Measurements from ENCODE around the gene EDEM1. TPM values are rescaled to one million over a fixed set of nuclear protein-coding genes. Genes with fewer than 3 reads are reported as not detected.
A peak's percentile ranks its signal among the peaks of the same experiment; 100 is the strongest.

EDEM1 gene
- total RNA-seq, 2 experiments from 2014 or later, result 137 to 138 TPM

DNA sequence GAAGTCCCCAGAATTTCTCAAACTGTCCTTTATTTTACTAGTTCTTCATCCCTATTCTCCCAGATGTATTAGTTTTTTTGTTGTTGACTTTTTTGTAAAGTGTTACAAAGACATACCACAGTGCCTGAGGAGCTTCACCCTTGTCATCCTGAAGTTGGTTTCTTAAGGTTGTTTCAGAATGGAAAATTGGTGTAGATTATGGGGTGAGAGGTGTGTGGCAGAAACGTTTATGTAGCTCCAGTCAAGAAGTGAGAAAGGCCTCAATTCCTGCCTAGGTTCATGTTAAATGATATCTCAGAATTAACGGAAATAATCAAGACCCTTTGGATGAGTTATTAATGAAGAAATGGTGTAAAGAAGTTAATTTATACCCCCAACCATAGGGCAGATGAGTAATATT is 6.8 kb downstream of the EDEM1 start:
- Mint-ChIP-seq H3K4me1 (ENCODE audit: low read depth) (peaks cover 82% of the 10 kb centered on the region), H3K27me3 (ENCODE audit: low read depth) (no peaks in the 10 kb centered on the region), H3K4me3 (peak overlapping the region; percentile 25), H3K27ac (peak overlapping the region; percentile 98), H3K36me3 (ENCODE audit: low read depth) (peaks cover 80% of the 10 kb centered on the region), H3K9me3 (peaks cover 3% of the 10 kb centered on the region)
- CTCF ChIA-PET, result interaction anchor here (0.6 to 7.6 kb wide), 4 partner anchors 56 to 378 kb away, joined by 3 to 54 read pairs (median 3); partner anchors contain the start of gene ARL8B
- no peak for DNase-seq
- intact Hi-C loops (cut with micrococcal nuclease), result loop anchor here (10.0 kb wide), 1 partner anchor 770 kb away; no protein-coding TSS in a partner anchor

DNA sequence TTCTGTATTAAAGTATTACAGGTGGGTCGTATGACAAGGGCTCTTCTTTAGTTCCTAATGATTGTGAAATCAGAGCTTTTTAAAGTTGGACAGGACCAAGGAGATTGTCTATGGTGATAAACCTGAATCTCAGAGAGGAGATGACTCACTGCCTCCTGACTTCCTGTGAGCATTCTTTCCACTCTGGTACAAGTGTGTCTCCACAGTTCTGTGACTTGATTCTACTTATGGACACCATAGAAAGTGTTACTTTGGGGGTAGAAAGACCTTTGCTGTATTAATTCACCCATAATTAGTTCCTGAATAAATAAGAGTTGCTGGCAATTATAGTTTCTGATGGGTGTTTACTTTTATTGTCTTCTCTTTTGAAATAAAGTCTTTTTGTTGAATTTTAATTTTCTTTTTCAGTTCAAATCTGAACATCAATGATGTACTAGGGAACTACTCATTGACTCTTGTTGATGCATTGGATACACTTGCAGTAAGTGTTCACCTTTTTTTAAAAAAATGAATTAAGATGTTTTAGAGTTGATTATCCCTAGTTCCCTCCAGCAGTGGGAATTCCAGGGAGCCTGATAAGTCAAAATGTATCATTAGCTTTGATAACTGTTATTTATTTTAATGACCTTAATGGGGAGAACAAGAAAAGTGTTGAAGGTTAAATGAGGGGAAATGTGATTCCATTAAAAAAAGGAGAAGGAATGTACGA is 7.4 kb downstream of the EDEM1 start:
- Mint-ChIP-seq H3K4me3 (peak overlapping the region; percentile 25), H3K4me1 (ENCODE audit: low read depth) (peaks cover 88% of the 10 kb centered on the region), H3K27ac (peak overlapping the region; percentile 98), H3K36me3 (ENCODE audit: low read depth) (peaks cover 81% of the 10 kb centered on the region), H3K9me3 (peaks cover 3% of the 10 kb centered on the region), H3K27me3 (ENCODE audit: low read depth) (no peaks in the 10 kb centered on the region)
- DNase-seq, result peak; percentile 66
- intact Hi-C loops (cut with micrococcal nuclease), result loop anchor here (5.0 to 10.0 kb wide), 2 partner anchors 608 to 770 kb away; no protein-coding TSS in a partner anchor
- CTCF ChIA-PET, result interaction anchor here (0.6 to 7.6 kb wide), 3 partner anchors 72 to 377 kb away, joined by 3 to 54 read pairs (median 3); partner anchors contain the start of gene ARL8B

DNA sequence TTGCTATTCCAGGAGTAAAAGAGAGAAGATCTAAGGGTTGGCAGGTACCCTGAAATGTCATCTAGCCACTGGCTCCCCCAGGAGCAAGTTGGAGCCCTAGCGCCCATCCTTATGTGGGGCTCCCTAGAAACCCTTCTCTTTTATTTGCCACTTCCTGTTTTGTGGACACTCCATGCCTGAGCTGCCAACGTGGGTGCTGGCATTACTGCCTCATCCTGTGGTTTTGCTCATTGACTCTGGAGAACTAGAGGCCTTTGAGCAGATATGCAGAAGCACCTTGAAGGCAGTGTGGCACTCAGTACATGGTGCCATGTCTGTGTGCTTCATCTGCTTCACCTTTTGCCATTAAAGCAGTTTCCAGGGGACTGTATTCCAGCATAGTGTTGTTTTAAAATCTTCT is 8.1 kb downstream of the EDEM1 start:
- DNase-seq, result peak; percentile 63
- H3K4me3 Mint-ChIP-seq, result peak overlapping the region; percentile 25
- intact Hi-C loops (cut with micrococcal nuclease), result loop anchor here (2.0 to 10.0 kb wide), 6 partner anchors 135 to 771 kb away; partner anchors contain the start of genes BHLHE40 and ITPR1
- peaks cover 3% of the 10 kb centered on the region for H3K9me3 Mint-ChIP-seq
- H3K27ac Mint-ChIP-seq, result peak overlapping the region; percentile 98
- CTCF ChIA-PET, result interaction anchor here (7.6 kb wide), 1 partner anchor 73 kb away, joined by 54 read pairs; the partner anchor contains the start of gene ARL8B
- H3K27me3 Mint-ChIP-seq (ENCODE audit: low read depth), result no peaks in the 10 kb centered on the region
- H3K36me3 Mint-ChIP-seq (ENCODE audit: low read depth), result peaks cover 80% of the 10 kb centered on the region
- peaks cover 89% of the 10 kb centered on the region for H3K4me1 Mint-ChIP-seq (ENCODE audit: low read depth)

DNA sequence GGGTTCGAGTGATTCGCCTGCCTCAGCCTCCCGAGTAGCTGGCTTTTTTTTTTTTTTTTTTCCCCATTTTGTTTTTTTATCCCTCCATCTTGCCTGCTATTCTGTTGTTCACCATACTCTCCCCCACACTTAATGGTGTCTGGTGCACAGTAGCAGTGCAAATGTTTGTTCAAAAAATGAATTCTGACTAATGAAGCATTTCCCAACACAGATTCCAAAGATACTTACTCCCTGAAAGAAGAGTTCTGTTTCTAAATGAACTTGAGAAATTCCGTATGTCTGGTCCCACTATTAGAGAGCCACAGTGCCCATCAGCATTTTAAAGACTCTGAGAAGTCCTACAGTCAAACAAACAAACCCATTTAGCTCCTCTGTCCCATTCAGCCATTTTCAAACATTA is 9.5 kb downstream of the EDEM1 start:
- H3K27ac Mint-ChIP-seq, result peak overlapping the region; percentile 98
- CTCF ChIA-PET, result interaction anchor here (0.6 to 7.6 kb wide), 6 partner anchors 9 to 144 kb away, joined by 3 to 54 read pairs (median 4); partner anchors contain the start of genes ARL8B and EDEM1
- H3K27me3 Mint-ChIP-seq (ENCODE audit: low read depth), result no peaks in the 10 kb centered on the region
- peaks cover 3% of the 10 kb centered on the region for H3K9me3 Mint-ChIP-seq
- no peak for DNase-seq
- peak overlapping the region; percentile 64 for H3K4me3 Mint-ChIP-seq
- H3K36me3 Mint-ChIP-seq (ENCODE audit: low read depth), result peaks cover 83% of the 10 kb centered on the region
- intact Hi-C loops (cut with micrococcal nuclease), result loop anchor here (1.0 to 10.0 kb wide), 14 partner anchors 10 to 772 kb away; partner anchors contain the start of genes BHLHE40, EDEM1 and ITPR1
- H3K4me1 Mint-ChIP-seq (ENCODE audit: low read depth), result peaks cover 88% of the 10 kb centered on the region

DNA sequence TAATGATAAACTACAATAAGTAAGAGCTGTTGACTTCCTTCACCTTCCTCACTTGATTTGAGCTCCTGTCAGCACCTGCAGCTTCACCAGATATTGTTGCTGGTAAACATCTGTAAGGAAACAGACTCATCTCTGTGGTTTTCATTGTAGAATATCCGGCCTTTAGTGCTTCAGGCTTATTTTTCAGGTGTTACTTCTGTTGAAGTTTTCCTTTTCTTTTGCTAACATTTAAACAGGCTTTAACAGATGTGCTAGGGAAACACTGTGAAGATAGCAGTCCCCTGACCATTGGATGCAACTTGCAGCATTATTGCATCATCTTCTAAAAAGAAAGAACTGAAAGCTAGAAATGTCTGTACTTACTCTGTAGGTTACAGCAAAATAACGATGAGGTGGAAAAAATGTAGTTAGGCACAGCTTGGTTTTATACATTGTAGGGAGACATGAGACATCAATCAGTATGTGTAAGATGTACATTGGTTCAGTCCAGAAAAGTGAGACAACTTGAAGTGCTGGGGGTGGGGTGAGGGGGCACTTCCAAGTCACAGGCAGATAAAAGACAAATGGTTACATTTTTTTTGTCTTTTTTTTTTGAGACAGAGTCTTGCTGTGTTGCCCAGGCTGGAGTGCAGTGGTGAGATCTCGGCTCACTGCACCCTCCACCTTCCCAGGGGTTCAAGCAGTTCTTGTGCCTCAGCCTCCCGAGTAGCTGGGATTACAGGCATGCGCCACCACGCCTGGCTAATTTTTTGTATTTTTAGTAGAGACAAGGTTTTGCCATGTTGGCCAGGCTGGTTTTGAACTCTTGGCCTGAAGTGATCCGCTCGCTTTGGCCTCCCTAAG is 10.2 kb downstream of the EDEM1 start:
- H3K4me3 Mint-ChIP-seq, result peak overlapping the region; percentile 64
- no peaks in the 10 kb centered on the region for H3K27me3 Mint-ChIP-seq (ENCODE audit: low read depth)
- peak; percentile 61 for DNase-seq
- CTCF ChIA-PET, result interaction anchor here (0.6 to 7.6 kb wide), 4 partner anchors 10 to 75 kb away, joined by 4 to 54 read pairs (median 9); partner anchors contain the start of genes ARL8B and EDEM1
- peaks cover 3% of the 10 kb centered on the region for H3K9me3 Mint-ChIP-seq
- H3K36me3 Mint-ChIP-seq (ENCODE audit: low read depth), result peaks cover 80% of the 10 kb centered on the region
- H3K27ac Mint-ChIP-seq, result peak overlapping the region; percentile 98
- peaks cover 86% of the 10 kb centered on the region for H3K4me1 Mint-ChIP-seq (ENCODE audit: low read depth)
- intact Hi-C loops (cut with micrococcal nuclease), result loop anchor here (1.0 to 10.0 kb wide), 14 partner anchors 10 to 773 kb away; partner anchors contain the start of genes BHLHE40, EDEM1 and ITPR1

DNA sequence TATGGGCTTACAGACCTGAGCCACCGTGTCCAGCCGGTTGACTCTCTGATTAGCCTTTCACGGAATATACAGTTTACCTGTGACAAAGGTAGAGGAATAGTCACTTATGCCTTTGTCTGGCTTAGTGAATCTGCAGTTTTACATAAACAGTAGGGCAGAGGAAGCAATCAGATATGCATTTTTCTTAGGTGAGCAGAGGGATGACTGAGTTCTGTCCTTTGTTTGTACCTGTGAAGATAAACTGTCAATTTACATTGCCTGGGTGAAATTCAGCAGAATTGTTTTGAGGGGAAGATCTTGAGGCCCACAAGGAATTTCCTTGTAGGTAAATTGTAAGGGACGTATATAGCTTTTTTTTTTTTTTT is 10.8 kb downstream of the EDEM1 start:
- H3K27me3 Mint-ChIP-seq (ENCODE audit: low read depth), result no peaks in the 10 kb centered on the region
- H3K4me1 Mint-ChIP-seq (ENCODE audit: low read depth), result peaks cover 83% of the 10 kb centered on the region

DNA sequence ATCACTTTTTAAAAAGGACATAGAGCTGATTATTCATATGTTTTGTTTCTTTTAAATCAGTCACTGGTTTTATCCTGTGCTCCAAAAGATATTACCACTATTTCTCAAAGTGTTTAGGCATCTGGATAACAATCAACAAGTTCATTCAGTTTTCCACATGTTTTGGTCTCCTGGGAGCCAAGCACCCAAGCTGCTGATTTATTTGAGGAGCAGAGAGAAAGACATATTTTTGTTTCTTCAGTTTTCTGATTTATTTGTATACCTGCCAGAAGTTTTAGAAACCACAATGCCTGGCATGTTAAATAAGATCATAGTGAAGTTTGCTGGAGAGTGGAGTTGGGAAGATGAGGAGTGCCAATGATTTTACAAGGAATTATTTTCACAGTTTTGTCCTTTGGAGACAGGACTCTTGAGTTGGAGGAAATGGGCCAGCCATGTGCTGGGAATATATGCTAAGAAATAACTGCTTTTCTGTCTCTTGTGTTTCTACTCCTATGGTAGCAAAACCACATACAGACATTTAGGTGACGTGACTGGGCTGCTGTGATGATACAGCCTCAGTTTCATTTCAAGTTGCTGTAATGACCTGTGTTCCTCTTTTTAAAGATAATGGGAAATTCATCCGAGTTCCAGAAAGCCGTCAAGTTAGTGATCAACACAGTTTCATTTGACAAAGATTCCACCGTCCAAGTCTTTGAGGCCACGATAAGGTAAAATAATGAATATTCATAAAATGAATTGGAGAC is 11.7 kb downstream of the EDEM1 start:
- CTCF ChIA-PET, result interaction anchor here (7.6 kb wide), 1 partner anchor 76 kb away, joined by 54 read pairs; the partner anchor contains the start of gene ARL8B
- peak overlapping the region; percentile 98 for H3K27ac Mint-ChIP-seq
- no peaks in the 10 kb centered on the region for H3K27me3 Mint-ChIP-seq (ENCODE audit: low read depth)
- intact Hi-C loops (cut with micrococcal nuclease), result loop anchor here (1.0 to 10.0 kb wide), 3 partner anchors 40 to 774 kb away; no protein-coding TSS in a partner anchor
- DNase-seq, result peak; percentile 62
- H3K4me3 Mint-ChIP-seq, result peak overlapping the region; percentile 13
- peaks cover 3% of the 10 kb centered on the region for H3K9me3 Mint-ChIP-seq
- peaks cover 78% of the 10 kb centered on the region for H3K36me3 Mint-ChIP-seq (ENCODE audit: low read depth)
- H3K4me1 Mint-ChIP-seq (ENCODE audit: low read depth), result peaks cover 76% of the 10 kb centered on the region

More for the DNA sequence above, 10.8 kb downstream of the EDEM1 start:
- DNase-seq, result no peak
- CTCF ChIA-PET, result interaction anchor here (2.2 to 7.6 kb wide), 2 partner anchors 10 to 75 kb away, joined by 13 to 54 read pairs; partner anchors contain the start of genes ARL8B and EDEM1
- peaks cover 81% of the 10 kb centered on the region for H3K36me3 Mint-ChIP-seq (ENCODE audit: low read depth)
- H3K27ac Mint-ChIP-seq, result peak overlapping the region; percentile 98
- peaks cover 3% of the 10 kb centered on the region for H3K9me3 Mint-ChIP-seq
- intact Hi-C loops (cut with micrococcal nuclease), result loop anchor here (5.0 to 10.0 kb wide), 2 partner anchors 611 to 773 kb away; no protein-coding TSS in a partner anchor
- peak overlapping the region; percentile 49 for H3K4me3 Mint-ChIP-seq

DNA sequence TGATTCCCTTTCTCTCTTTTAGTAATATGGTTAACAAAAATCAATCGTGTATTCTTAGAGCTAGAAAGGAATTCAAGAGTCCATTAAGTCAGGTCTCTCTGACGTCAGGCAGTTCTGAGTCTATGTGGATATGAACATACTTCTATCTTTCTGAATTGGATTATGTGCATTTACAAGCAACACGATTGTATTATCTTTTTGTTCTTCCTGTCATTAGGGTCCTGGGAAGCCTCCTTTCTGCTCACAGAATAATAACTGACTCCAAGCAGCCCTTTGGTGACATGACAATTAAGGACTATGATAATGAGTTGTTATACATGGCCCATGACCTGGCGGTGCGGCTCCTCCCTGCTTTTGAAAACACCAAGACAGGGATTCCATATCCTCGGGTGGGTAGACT is 14.0 kb downstream of the EDEM1 start:
- Mint-ChIP-seq H3K4me3 (no peak overlapping the region), H3K4me1 (ENCODE audit: low read depth) (peaks cover 67% of the 10 kb centered on the region), H3K36me3 (ENCODE audit: low read depth) (peaks cover 79% of the 10 kb centered on the region), H3K27me3 (ENCODE audit: low read depth) (no peaks in the 10 kb centered on the region), H3K27ac (peak overlapping the region; percentile 31), H3K9me3 (peaks cover 3% of the 10 kb centered on the region)
- intact Hi-C loops (cut with micrococcal nuclease), result no loop called here
- no peak for DNase-seq
- CTCF ChIA-PET, result no interaction called here

DNA sequence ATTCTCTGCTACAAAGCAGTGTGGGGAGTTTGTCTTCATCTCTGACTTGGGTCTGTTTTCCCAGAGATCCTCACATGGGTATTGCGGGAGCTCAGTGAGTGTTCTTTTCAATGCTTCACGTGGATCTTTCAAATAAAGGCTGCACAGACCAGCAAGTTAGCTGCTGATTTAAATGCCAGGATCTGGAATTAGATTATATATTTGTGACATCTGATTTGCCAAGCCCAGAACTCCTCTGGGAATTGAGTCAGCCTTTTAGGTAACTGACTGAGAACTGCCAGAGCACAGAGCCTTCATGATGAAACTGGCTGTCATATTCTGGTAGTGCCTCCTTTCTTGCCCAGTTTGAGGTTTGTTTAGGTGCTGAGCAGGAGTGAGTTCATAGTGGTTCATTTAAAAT is 14.7 kb downstream of the EDEM1 start:
- H3K27me3 Mint-ChIP-seq (ENCODE audit: low read depth), result no peaks in the 10 kb centered on the region
- peak overlapping the region; percentile 32 for H3K27ac Mint-ChIP-seq
- DNase-seq, result no peak
- no peak overlapping the region for H3K4me3 Mint-ChIP-seq
- intact Hi-C loops (cut with micrococcal nuclease), result no loop called here
- H3K4me1 Mint-ChIP-seq (ENCODE audit: low read depth), result peaks cover 60% of the 10 kb centered on the region
- CTCF ChIA-PET, result no interaction called here
- peaks cover 3% of the 10 kb centered on the region for H3K9me3 Mint-ChIP-seq
- peaks cover 79% of the 10 kb centered on the region for H3K36me3 Mint-ChIP-seq (ENCODE audit: low read depth)

DNA sequence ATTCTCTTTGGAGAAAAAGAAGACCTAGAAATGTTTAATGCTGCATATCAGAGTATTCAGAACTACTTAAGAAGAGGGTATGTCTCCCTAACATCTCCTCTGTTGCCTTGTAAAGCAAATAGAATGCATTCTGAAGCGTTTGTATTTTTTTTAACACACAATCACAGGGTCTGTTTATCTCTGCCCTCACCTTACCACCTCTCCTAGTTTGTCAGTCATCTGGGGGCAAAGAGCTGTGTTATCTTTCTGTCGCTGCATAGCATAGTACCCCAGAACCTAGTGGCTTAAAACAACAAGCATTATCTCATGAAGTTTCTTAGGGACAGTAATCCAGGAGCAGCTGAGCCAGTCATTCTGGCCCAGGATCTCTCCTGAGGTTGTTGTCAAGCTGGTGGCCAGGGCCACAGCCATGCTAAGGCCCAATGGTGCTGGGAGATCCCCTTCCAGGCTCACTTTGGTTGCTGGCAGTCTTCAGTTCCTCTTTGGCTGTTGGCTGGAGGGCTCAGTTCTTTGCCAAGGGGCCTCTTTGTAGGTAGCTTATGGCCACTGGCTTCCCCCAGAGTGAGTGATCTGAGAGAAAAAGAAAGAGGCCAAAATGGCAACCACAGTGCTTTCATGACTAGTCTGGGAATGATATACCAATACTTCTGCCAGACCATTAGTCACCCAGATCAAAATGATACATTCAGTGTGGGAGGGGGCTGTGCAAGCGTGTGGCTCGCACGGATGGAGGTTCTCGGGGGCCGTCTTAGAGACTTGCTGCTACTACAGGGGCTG is 17.8 kb downstream of the EDEM1 start:
- Mint-ChIP-seq H3K27ac (peak overlapping the region; percentile 86), H3K4me1 (ENCODE audit: low read depth) (peaks cover 29% of the 10 kb centered on the region), H3K27me3 (ENCODE audit: low read depth) (no peaks in the 10 kb centered on the region), H3K9me3 (no peaks in the 10 kb centered on the region), H3K36me3 (ENCODE audit: low read depth) (peaks cover 78% of the 10 kb centered on the region), H3K4me3 (no peak overlapping the region)
- DNase-seq, result no peak
- intact Hi-C loops (cut with micrococcal nuclease), result no loop called here
- CTCF ChIA-PET, result no interaction called here

DNA sequence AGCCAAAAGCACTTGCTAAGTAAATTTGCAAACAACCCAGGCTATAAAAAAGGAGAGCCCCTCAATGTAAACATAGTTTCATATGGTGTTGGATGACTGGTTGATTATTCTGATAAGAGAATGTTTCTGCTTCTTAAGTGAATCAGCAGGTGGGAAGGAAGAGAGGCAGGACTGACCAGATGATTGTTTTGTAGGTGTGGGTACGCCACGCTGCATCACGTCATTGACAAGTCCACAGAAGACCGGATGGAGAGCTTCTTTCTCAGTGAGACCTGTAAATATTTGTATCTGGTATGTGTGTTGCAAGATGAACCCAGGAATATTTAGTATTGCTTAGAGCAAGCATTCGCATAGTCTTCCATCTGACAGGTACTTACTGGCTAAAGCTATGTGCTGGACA is 23.4 kb downstream of the EDEM1 start:
- Mint-ChIP-seq H3K4me1 (ENCODE audit: low read depth) (peaks cover 2% of the 10 kb centered on the region), H3K27ac (no peak overlapping the region), H3K36me3 (ENCODE audit: low read depth) (peaks cover 88% of the 10 kb centered on the region), H3K27me3 (ENCODE audit: low read depth) (no peaks in the 10 kb centered on the region), H3K9me3 (no peaks in the 10 kb centered on the region), H3K4me3 (no peak overlapping the region)
- DNase-seq, result no peak
- intact Hi-C loops (cut with micrococcal nuclease), result no loop called here
- CTCF ChIA-PET, result no interaction called here
